ENCODE measurements around the gene NKAPL. TPM values are rescaled to one million over a fixed set of nuclear protein-coding genes. Genes with fewer than 3 reads are reported as not detected.

Gene NKAPL
- total and polyA plus RNA-seq, 2 donors (not counting 3 experiments of a cell fraction or from before 2014, with no cell fraction given): 0.72 to 1.1 TPM

GRCh38 chr6:28280595-28281287, 21.6 kb downstream of the NKAPL start:
- no TSS peak for BruUV-seq (replicated peaks)
- Histone ChIP-seq H3K27me3 (ENCODE audit: control insufficient read depth in 2 of 2, insufficient read depth in 2 of 2, low read length in 2 of 2) (no peaks in the 10 kb centered on the region), H3K36me3 (ENCODE audit: control insufficient read depth in 2 of 2, extremely low read depth in 1 of 2, insufficient read depth in 2 of 2, low read length in 2 of 2) (peaks cover 5 to 12% of the 10 kb centered on the region in 2 experiments), H3K9ac (replicated peaks; ENCODE audit: extremely low read depth, insufficient read depth, low read length) (peak overlapping the region; percentile 82), H3K79me2 (ENCODE audit: control insufficient read depth, insufficient read depth, low read length) (peaks cover 16% of the 10 kb centered on the region), H3K27ac (ENCODE audit: insufficient read depth, low read depth, low read length) (peak overlapping the region; percentile 46), H2AFZ (ENCODE audit: low read depth, low read length) (peak overlapping the region; percentile 91), H4K20me1 (replicated peaks; ENCODE audit: control insufficient read depth, extremely low read depth, insufficient read depth, low read length) (no peaks in the 10 kb centered on the region), H3K4me1 (ENCODE audit: control insufficient read depth, extremely low read depth, insufficient read depth, low read length) (peaks cover 7% of the 10 kb centered on the region), H3K9me3 (replicated peaks; ENCODE audit: control insufficient read depth, insufficient read depth, low read length) (no peaks in the 10 kb centered on the region), H3K9me1 (replicated peaks; ENCODE audit: control insufficient read depth, extremely low read depth, insufficient read depth, low read length) (no peaks in the 10 kb centered on the region), H3K4me2 (ENCODE audit: insufficient read depth, low read length) (peak overlapping the region; percentile 96), H3K4me3 (replicated peaks in 1 of 3; ENCODE audit: insufficient read depth in 1 of 3, low read depth in 1 of 3, low read length in 3 of 3) (peak overlapping the region; percentile 68 to 96 (median 93))
- intact Hi-C loops (cut with micrococcal nuclease) (loop anchor here (1.0 to 10.0 kb wide), 10 partner anchors 14 to 404 kb away; partner anchors contain the start of genes ZKSCAN3, ZKSCAN4, ZKSCAN8 and ZNF165), dilution Hi-C loops (cut with MboI; ENCODE audit: extremely low pct_ligation_motif_present, low sequenced_read_pairs) (no loop called here)
- ChIA-PET POLR2A (interaction anchor here (0.5 to 2.1 kb wide), 4 partner anchors 13 to 89 kb away, joined by 3 to 7 read pairs (median 6); partner anchors contain the start of genes ZSCAN26 and ZSCAN31), CTCF (interaction anchor here (0.9 to 1.8 kb wide), 8 partner anchors 11 to 162 kb away, joined by 3 to 19 read pairs (median 4); partner anchors contain the start of genes ZKSCAN8, ZSCAN23 and ZSCAN26)
- FAIRE-seq (no peak), DNase-seq (ENCODE audit: low read depth, low spot score) (no peak)
- TF ChIP-seq MYC (IDR thresholded peaks at IDR 0.05; ENCODE audit: low read depth, low read length) (no peak), GATA2 (IDR thresholded peaks at IDR 0.05; ENCODE audit: insufficient read depth, insufficient read length, low read depth, low read length) (no peak), FOS (IDR thresholded peaks at IDR 0.05; ENCODE audit: borderline replicate concordance, insufficient read depth, low read length) (no peak), POLR2A (IDR thresholded peaks at IDR 0.05; ENCODE audit: low read depth, low read length) (no peak), POLR2AphosphoS5 (IDR thresholded peaks at IDR 0.05; ENCODE audit: insufficient read depth, low read depth, low read length) (no peak), JUN (IDR thresholded peaks at IDR 0.05; ENCODE audit: borderline replicate concordance, insufficient read depth, insufficient read length, low read depth) (no peak), CTCF (IDR thresholded peaks at IDR 0.05; ENCODE audit: extremely low read depth in 1 of 2, insufficient read depth in 1 of 2, low read depth in 1 of 2, low read length in 2 of 2) (no peak), EZH2 (IDR thresholded peaks at IDR 0.05; ENCODE audit: borderline replicate concordance, low read depth, low read length, severe bottlenecking) (no peak)
- TF ChIP-seq, protein P1, sequence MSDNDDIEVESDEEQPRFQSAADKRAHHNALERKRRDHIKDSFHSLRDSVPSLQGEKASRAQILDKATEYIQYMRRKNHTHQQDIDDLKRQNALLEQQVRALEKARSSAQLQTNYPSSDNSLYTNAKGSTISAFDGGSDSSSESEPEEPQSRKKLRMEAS (IDR thresholded peaks at IDR 0.05; ENCODE audit: insufficient read depth, insufficient read length): no peak
